ENCODE measurements around the gene NPY4R.
"Not testable (repeated sequence)": the region's sequence is repeated elsewhere in the genome, so short reads cannot be mapped to it uniquely, and the experiment has no call there.

The NPY4R gene

DNA sequence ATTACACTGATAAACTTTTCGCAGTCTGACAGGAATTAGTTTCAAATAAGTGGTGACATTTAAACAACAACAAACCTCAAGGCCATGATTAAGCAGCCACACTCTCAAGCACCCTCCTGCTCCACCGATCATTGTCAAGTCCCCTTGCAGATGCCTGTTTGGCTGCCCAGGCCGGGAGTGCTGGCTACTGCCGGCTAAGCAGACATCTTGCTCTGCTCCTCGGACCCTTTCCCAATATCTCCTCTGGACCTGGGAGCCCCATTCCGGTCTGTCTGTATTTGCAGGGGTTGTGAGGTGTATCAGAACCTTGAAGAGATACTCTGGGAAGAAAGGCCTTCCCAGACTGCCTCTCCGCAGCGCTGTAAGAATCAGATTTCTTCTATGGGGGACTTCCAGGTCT is 14.9 kb downstream of the NPY4R start:
- not testable (repeated sequence) for H2AFZ ChIP-seq (ENCODE audit: insufficient read depth, low read length, poor library complexity); H3K4me2 ChIP-seq (ENCODE audit: low read length); H3K27me3 ChIP-seq (ENCODE audit: insufficient read depth, low read length); H2BK120ac ChIP-seq (ENCODE audit: insufficient read depth, low read length, poor library complexity); H3K4ac ChIP-seq (ENCODE audit: low read depth, low read length); DNase-seq; H4K8ac ChIP-seq (ENCODE audit: low read depth, low read length); H4K12ac ChIP-seq (ENCODE audit: low read depth, low read length); H4K91ac ChIP-seq (ENCODE audit: low read depth, low read length); H3K4me3 ChIP-seq (ENCODE audit: low read depth, low read length); H3K79me1 ChIP-seq (ENCODE audit: low read length); H3K9ac ChIP-seq (ENCODE audit: low read length); H2AK5ac ChIP-seq (ENCODE audit: low read length); H3K36me3 ChIP-seq (ENCODE audit: control insufficient read depth in 1 of 2, insufficient read depth in 2 of 2, low read length in 2 of 2); H3K4me1 ChIP-seq (ENCODE audit: control insufficient read depth in 1 of 2, insufficient read depth in 2 of 2, low read length in 2 of 2); H3K14ac ChIP-seq (ENCODE audit: low read length); H3K18ac ChIP-seq (ENCODE audit: low read length); H2BK12ac ChIP-seq (ENCODE audit: low read length); H3K27ac ChIP-seq (ENCODE audit: low read depth, low read length); H2BK5ac ChIP-seq (ENCODE audit: low read depth, low read length, poor library complexity); H3K9me3 ChIP-seq (ENCODE audit: insufficient read depth, low read depth, low read length); H3K23ac ChIP-seq (ENCODE audit: low read length); H3K79me2 ChIP-seq (ENCODE audit: control insufficient read depth, insufficient read depth, low read length, poor library complexity)
- WGBS (ENCODE audit: extremely low coverage, insufficient coverage, insufficient read length) = no CpG with 5 or more reads among the region's 8 CpGs

GRCh38 chr10:46447439-46447838 is 18.3 kb downstream of the NPY4R start:
- not testable (repeated sequence) for H3K18ac ChIP-seq (ENCODE audit: low read length); H3K27ac ChIP-seq (ENCODE audit: low read depth, low read length); H3K79me2 ChIP-seq (ENCODE audit: control insufficient read depth, insufficient read depth, low read length, poor library complexity); H2AK5ac ChIP-seq (ENCODE audit: low read length); H3K4ac ChIP-seq (ENCODE audit: low read depth, low read length); H3K4me2 ChIP-seq (ENCODE audit: low read length); H2BK12ac ChIP-seq (ENCODE audit: low read length); H2BK120ac ChIP-seq (ENCODE audit: insufficient read depth, low read length, poor library complexity); H4K12ac ChIP-seq (ENCODE audit: low read depth, low read length); H3K36me3 ChIP-seq (ENCODE audit: control insufficient read depth in 1 of 2, insufficient read depth in 2 of 2, low read length in 2 of 2); H3K27me3 ChIP-seq (ENCODE audit: insufficient read depth, low read length); H3K14ac ChIP-seq (ENCODE audit: low read length); H3K9ac ChIP-seq (ENCODE audit: low read length); H3K79me1 ChIP-seq (ENCODE audit: low read length); DNase-seq; H3K9me3 ChIP-seq (ENCODE audit: insufficient read depth, low read depth, low read length); H4K91ac ChIP-seq (ENCODE audit: low read depth, low read length); H4K8ac ChIP-seq (ENCODE audit: low read depth, low read length); H3K23ac ChIP-seq (ENCODE audit: low read length); H3K4me1 ChIP-seq (ENCODE audit: control insufficient read depth in 1 of 2, insufficient read depth in 2 of 2, low read length in 2 of 2); H2AFZ ChIP-seq (ENCODE audit: insufficient read depth, low read length, poor library complexity); H3K4me3 ChIP-seq (ENCODE audit: low read depth, low read length); H2BK5ac ChIP-seq (ENCODE audit: low read depth, low read length, poor library complexity)
- WGBS (ENCODE audit: extremely low coverage, insufficient coverage, insufficient read length) = no CpG with 5 or more reads among the region's 5 CpGs

DNA sequence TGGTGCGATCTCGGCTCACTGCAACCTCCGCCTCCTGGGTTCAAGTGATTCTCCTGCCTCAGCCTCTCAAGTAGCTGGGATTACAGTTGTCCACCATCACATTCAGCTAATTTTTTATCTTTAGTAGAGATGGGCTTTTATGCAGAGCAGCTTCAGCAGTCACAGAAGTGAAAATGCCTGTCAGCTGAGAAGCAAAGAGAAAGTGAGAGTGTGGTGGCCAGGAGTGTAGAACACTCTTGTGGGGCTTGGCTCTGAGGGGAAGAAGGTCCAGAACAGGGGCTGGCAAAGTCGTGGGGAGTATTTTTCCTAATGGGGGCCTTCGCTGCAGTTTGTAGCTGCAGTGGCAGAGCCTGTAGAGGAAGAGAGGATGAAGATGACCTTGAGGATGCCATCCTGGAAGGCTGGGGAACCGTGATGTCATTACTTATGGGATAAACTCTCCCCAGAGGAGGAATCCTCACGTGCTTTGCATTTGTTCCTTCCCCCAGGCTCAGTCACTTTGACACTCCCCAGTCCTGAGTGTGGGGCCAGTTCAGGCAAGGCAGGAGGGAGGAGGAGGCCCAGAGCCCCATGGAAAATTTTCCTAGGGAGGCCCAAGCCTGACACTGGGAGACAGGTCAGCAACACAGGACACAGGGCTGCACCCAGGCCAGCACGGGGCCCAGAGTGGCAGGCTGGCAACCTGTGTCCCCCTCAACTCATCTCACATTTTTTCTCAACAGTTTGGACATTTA is 20.2 kb downstream of the NPY4R start:
- H3K9me3 ChIP-seq (ENCODE audit: insufficient read depth, low read depth, low read length); H4K12ac ChIP-seq (ENCODE audit: low read depth, low read length); H2AK5ac ChIP-seq (ENCODE audit: low read length); H3K79me2 ChIP-seq (ENCODE audit: control insufficient read depth, insufficient read depth, low read length, poor library complexity); H3K23ac ChIP-seq (ENCODE audit: low read length); H3K18ac ChIP-seq (ENCODE audit: low read length); H3K36me3 ChIP-seq (ENCODE audit: control insufficient read depth in 1 of 2, insufficient read depth in 2 of 2, low read length in 2 of 2); H2AFZ ChIP-seq (ENCODE audit: insufficient read depth, low read length, poor library complexity); DNase-seq; H3K4me1 ChIP-seq (ENCODE audit: control insufficient read depth in 1 of 2, insufficient read depth in 2 of 2, low read length in 2 of 2); H3K27ac ChIP-seq (ENCODE audit: low read depth, low read length); H4K8ac ChIP-seq (ENCODE audit: low read depth, low read length); H2BK120ac ChIP-seq (ENCODE audit: insufficient read depth, low read length, poor library complexity); H3K4me3 ChIP-seq (ENCODE audit: low read depth, low read length); H3K14ac ChIP-seq (ENCODE audit: low read length); H2BK5ac ChIP-seq (ENCODE audit: low read depth, low read length, poor library complexity); H3K79me1 ChIP-seq (ENCODE audit: low read length); H2BK12ac ChIP-seq (ENCODE audit: low read length); H3K4me2 ChIP-seq (ENCODE audit: low read length); H3K27me3 ChIP-seq (ENCODE audit: insufficient read depth, low read length); H3K9ac ChIP-seq (ENCODE audit: low read length); H4K91ac ChIP-seq (ENCODE audit: low read depth, low read length); H3K4ac ChIP-seq (ENCODE audit: low read depth, low read length): not testable (repeated sequence)
- WGBS (ENCODE audit: extremely low coverage, insufficient coverage, insufficient read length) = no CpG with 5 or more reads among the region's 8 CpGs

DNA sequence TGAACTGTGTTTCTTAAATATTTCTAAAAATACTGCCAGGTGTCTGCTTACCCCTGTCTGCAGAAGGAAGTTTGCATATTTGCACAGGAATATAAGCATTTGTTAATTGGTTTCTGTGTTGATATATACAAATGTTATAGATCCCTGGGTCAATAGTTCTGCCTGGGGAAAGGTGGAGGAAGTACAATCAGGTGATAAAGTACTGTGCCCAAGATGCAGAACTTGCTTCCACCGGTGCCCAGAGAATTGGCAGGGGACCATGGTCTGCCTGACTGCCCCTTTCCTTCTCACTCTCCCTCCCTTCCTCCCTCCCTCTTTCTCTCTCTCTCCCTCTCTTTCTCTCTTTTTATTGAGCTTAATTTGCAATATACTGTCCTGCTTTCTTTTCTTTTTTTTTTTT is 22.3 kb downstream of the NPY4R start:
- not testable (repeated sequence) for H4K91ac ChIP-seq (ENCODE audit: low read depth, low read length); H3K79me2 ChIP-seq (ENCODE audit: control insufficient read depth, insufficient read depth, low read length, poor library complexity); H2BK12ac ChIP-seq (ENCODE audit: low read length); H3K4ac ChIP-seq (ENCODE audit: low read depth, low read length); H3K36me3 ChIP-seq (ENCODE audit: control insufficient read depth in 1 of 2, insufficient read depth in 2 of 2, low read length in 2 of 2); H4K8ac ChIP-seq (ENCODE audit: low read depth, low read length); H3K27me3 ChIP-seq (ENCODE audit: insufficient read depth, low read length); H2AFZ ChIP-seq (ENCODE audit: insufficient read depth, low read length, poor library complexity); H3K79me1 ChIP-seq (ENCODE audit: low read length); H2BK5ac ChIP-seq (ENCODE audit: low read depth, low read length, poor library complexity); H3K4me3 ChIP-seq (ENCODE audit: low read depth, low read length); H3K9me3 ChIP-seq (ENCODE audit: insufficient read depth, low read depth, low read length); H2BK120ac ChIP-seq (ENCODE audit: insufficient read depth, low read length, poor library complexity); H3K9ac ChIP-seq (ENCODE audit: low read length); H3K18ac ChIP-seq (ENCODE audit: low read length); H3K14ac ChIP-seq (ENCODE audit: low read length); H4K12ac ChIP-seq (ENCODE audit: low read depth, low read length); H3K4me1 ChIP-seq (ENCODE audit: control insufficient read depth in 1 of 2, insufficient read depth in 2 of 2, low read length in 2 of 2); H3K23ac ChIP-seq (ENCODE audit: low read length); H2AK5ac ChIP-seq (ENCODE audit: low read length); H3K4me2 ChIP-seq (ENCODE audit: low read length); H3K27ac ChIP-seq (ENCODE audit: low read depth, low read length); DNase-seq
- WGBS (ENCODE audit: extremely low coverage, insufficient coverage, insufficient read length) = no CpG with 5 or more reads among the region's 1 CpG

Data from trophoblast cell (in vitro differentiated cells and primary cell).